Fibroblast of skin of back (primary cell): ENCODE measurements around the gene SCMH1. TPM values are rescaled to one million over a fixed set of nuclear protein-coding genes. Genes with fewer than 3 reads are reported as not detected.
"Not testable (repeated sequence)": the region's sequence is repeated elsewhere in the genome, so short reads cannot be mapped to it uniquely, and the experiment has no call there.

Experiments
- DNase-seq: peaks from one replicate; pipeline ENCODE4 v3.0.0-alpha.2; 2013
- polyA plus RNA-seq, 2 experiments: library from polyadenylated mRNA; unstranded; fragments of 120-200 nt; gene quantifications; one replicate each; pipeline ENCODE4 v1.2.1, GENCODE V29; 2013; ENCODE audit not compliant: insufficient read length in 2 of 2

SCMH1 gene
- 30.0 TPM for polyA plus RNA-seq (2013, experiment 1 of 2; ENCODE audit: insufficient read length)
- 26.4 TPM for polyA plus RNA-seq (2013, experiment 2 of 2; ENCODE audit: insufficient read length)

- DNase-seq = peak; percentile 39
These were observed at the start of gene SCMH1 for GRCh38 chr1:41241749-41242341. Gene SCMH1 (minus strand): TSS chr1:41242306. CDS start chr1:41186133, 56,173 bp downstream.

GRCh38 chr1:41291195-41291594 lies 49.1 kb upstream of the SCMH1 start:
- DNase-seq = no peak

- no peak for DNase-seq
These were observed 47.1 kb upstream of the SCMH1 start for GRCh38 chr1:41289196-41289595.

GRCh38 chr1:41286992-41287391 lies 44.9 kb upstream of the SCMH1 start:
- peak; percentile 12 for DNase-seq

GRCh38 chr1:41286486-41286885 lies 44.4 kb upstream of the SCMH1 start:
- no peak for DNase-seq

GRCh38 chr1:41285818-41286217 lies 43.7 kb upstream of the SCMH1 start:
- no peak for DNase-seq

GRCh38 chr1:41284121-41284520 lies 42.0 kb upstream of the SCMH1 start:
- DNase-seq = no peak

- DNase-seq = peak; percentile 28
These were observed 40.7 kb upstream of the SCMH1 start for GRCh38 chr1:41282679-41283317.

- DNase-seq = no peak
These were observed 39.2 kb upstream of the SCMH1 start for GRCh38 chr1:41281334-41281733.

- DNase-seq = no peak
These were observed 38.3 kb upstream of the SCMH1 start for GRCh38 chr1:41280202-41281032.

GRCh38 chr1:41278076-41278475 lies 36.0 kb upstream of the SCMH1 start:
- no peak for DNase-seq

- DNase-seq = no peak
These were observed 35.4 kb upstream of the SCMH1 start for GRCh38 chr1:41277371-41277975.

GRCh38 chr1:41275831-41276230 lies 33.7 kb upstream of the SCMH1 start:
- no peak for DNase-seq

- no peak for DNase-seq
These were observed 32.8 kb upstream of the SCMH1 start for GRCh38 chr1:41274752-41275545.

GRCh38 chr1:41272601-41273000 lies 30.5 kb upstream of the SCMH1 start:
- DNase-seq = no peak

GRCh38 chr1:41268154-41268770 lies 26.2 kb upstream of the SCMH1 start:
- peak; percentile 61 for DNase-seq

- no peak for DNase-seq
These were observed 20.0 kb upstream of the SCMH1 start for GRCh38 chr1:41261926-41262618.

- no peak for DNase-seq
These were observed 18.7 kb upstream of the SCMH1 start for GRCh38 chr1:41260768-41261167.

- no peak for DNase-seq
These were observed 17.1 kb upstream of the SCMH1 start for GRCh38 chr1:41259221-41259620.

GRCh38 chr1:41255978-41256377 lies 13.9 kb upstream of the SCMH1 start:
- DNase-seq = peak; percentile 83

GRCh38 chr1:41251120-41251519 lies 9.0 kb upstream of the SCMH1 start:
- not testable (repeated sequence) for DNase-seq
